Right kidney (tissue), 1 donor: ENCODE results near the gene SEC24B.
A peak's percentile ranks its signal among the peaks of the same experiment; 100 is the strongest.
"Not testable (repeated sequence)": the region's sequence is repeated elsewhere in the genome, so short reads cannot be mapped to it uniquely, and the experiment has no call there.

Experiments
- DNase-seq: peaks from one replicate; pipeline ENCODE4 v3.0.0-alpha.2; 2016

SEC24B gene

DNA sequence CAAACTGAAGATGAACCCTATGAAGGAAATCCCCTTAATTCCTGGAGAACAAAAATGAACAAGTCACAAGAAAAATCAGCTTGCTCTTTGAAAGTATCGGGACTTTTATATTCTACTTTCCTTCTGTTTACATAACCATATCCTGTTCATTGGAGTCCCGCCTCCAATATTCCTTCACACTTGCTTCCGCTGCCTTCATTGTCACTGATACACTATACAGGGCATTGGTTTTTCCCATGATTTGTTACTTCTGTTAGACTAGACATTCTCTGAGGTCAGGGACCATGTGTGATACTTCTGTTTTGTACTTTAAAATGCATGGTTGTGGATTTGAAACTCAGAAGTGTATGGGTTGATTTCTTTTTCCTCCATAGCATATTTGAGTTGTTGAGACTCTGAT lies 145.2 kb downstream of the SEC24B start:
- DNase-seq: no peak

DNA sequence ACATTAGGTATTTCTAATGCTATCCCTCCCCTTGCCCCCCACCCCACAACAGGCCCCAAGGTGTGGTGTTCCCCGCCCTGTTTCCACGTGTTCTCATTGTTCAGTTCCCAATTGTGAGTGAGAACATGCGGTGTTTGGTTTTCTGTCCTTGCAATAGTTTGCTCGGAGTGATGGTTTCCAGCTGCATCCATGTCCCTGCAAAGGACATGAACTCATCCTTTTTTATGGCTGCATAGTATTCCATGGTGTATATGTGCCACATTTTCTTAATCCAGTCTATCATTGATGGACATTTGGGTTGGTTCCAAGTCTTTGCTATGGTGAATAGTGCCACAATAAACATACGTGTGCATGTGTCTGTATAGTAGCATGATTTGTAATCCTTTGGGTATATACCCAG lies 146.4 kb downstream of the SEC24B start:
- not testable (repeated sequence) for DNase-seq

DNA sequence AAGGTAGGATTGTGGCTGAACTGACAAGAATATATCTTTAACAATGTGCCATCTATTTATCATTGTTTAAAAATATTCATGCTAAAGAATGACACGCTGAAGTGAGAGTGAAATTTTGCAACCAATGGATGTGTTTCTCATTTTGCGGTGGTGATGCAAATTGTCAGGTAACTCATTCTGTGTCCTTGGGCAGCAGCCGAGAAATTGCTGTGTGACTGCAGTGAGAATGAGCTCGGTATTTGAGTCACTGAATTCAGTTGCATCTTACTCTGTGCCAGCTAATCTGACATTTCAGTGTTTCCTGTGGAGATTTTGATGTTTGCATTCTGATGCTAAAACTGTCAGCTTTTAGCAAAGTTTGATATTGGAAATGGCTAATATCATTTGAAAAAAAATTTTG lies 154.6 kb downstream of the SEC24B start:
- DNase-seq: no peak

DNA sequence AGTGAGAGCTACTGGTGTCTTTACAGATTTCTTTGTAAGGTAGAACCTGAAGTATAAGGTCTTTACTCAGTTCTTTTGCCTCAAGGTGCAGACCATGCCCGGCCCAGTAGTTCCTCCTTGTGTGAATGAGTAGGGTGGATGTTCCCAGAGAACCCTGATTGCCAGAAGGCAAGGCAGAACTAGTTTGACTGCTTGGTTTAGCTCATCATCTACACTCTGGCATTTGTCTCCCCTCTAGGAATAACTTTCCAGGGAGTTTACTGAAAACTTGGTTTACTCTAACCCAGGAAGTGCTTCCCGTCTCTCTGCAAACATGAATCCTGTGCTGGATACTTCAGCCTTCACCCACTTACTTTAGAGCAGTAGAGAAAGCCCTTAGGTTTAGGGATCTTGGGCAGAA lies 155.5 kb downstream of the SEC24B start:
- DNase-seq: peak; percentile 1

DNA sequence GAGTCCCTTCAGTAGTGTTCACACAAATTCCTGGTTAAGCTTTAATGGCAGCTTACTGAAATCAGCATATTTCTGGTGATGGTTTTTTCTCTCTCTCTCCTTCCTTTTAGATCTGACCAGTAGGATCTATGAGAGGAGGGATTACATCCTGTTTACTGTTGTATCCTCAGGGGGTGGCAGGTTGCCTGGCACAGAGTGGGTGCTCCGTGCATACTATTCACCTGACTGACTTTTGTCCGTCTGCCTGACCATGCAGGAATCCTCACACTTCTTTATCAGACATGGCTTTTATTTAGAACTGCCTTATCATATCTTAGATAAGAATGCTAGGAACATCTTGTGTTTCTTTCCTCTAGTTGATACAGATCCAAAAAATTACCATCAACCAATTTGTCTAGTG lies 156.0 kb downstream of the SEC24B start:
- DNase-seq: no peak
